OCI-LY7 (cell line): ENCODE measurements around the gene MARS1. TPM values are rescaled to one million over a fixed set of nuclear protein-coding genes. Genes with fewer than 3 reads are reported as not detected.
A peak's percentile ranks its signal among the peaks of the same experiment; 100 is the strongest.

Experiments used
- BruUV-seq: library from RNA; stranded (reverse); fragments of 400-500 nt; replicated peaks from 2 replicates; lab custom pipeline; 2021; lab: Mats Ljungman, UMichigan
- CTCF ChIA-PET: fragments of 300-600 bp; sonication (Branson Sonifier 250); formaldehyde crosslinking; loops from one replicate; lab custom pipeline; 2022; ENCODE audit warnings: antibody characterized with exemption; ENCODE audit not compliant: unreplicated experiment; lab: Charles Lee
- POLR2A ChIA-PET: fragments of 300-600 bp; sonication (Branson Sonifier 250); formaldehyde crosslinking; loops from one replicate; lab custom pipeline; 2022; ENCODE audit warnings: antibody characterized with exemption; lab: Charles Lee
- DNase-seq: peaks from one replicate; pipeline ENCODE4 v3.0.0-alpha.2; 2015; ENCODE audit warnings: low spot score
- H2AFZ ChIP-seq: fragments of 200-600 bp; sonication (generic), shearing (Covaris generic); 2 replicates; pipeline ENCODE4 v1.6.1; 2014; ENCODE audit warnings: mild to moderate bottlenecking, antibody characterized with exemption, low read length, moderate library complexity
- H3K27ac ChIP-seq: fragments of 200-600 bp; sonication (generic); 2 replicates; pipeline ENCODE4 v1.5.1; 2014; ENCODE audit warnings: mixed run types, low read depth, mild to moderate bottlenecking, moderate library complexity, low read length, inconsistent platforms; ENCODE audit not compliant: poor library complexity, severe bottlenecking
- H3K36me3 ChIP-seq: fragments of 200-600 bp; sonication (generic); 2 replicates; pipeline ENCODE4 v1.6.1; 2014; ENCODE audit warnings: mild to moderate bottlenecking, antibody characterized with exemption, low read length, moderate library complexity, mixed read lengths; ENCODE audit not compliant: insufficient read depth
- H3K4me1 ChIP-seq: fragments of 200-600 bp; sonication (generic); 2 replicates; pipeline ENCODE4 v1.5.1; 2014; ENCODE audit warnings: mild to moderate bottlenecking, low read length; ENCODE audit not compliant: insufficient read depth, poor library complexity, severe bottlenecking
- H3K4me2 ChIP-seq: fragments of 200-600 bp; sonication (generic); 2 replicates; pipeline ENCODE4 v1.6.1; 2014; ENCODE audit warnings: mild to moderate bottlenecking, low read length
- H3K4me3 ChIP-seq: fragments of 200-600 bp; sonication (generic); 2 replicates; pipeline ENCODE4 v1.5.1; 2014; ENCODE audit warnings: mild to moderate bottlenecking, low read depth, low read length; ENCODE audit not compliant: poor library complexity, severe bottlenecking
- H3K79me2 ChIP-seq: fragments of 200-600 bp; sonication (generic); 2 replicates; pipeline ENCODE4 v1.6.1; 2016; ENCODE audit warnings: low read depth, mild to moderate bottlenecking, low read length, moderate library complexity, mixed read lengths; ENCODE audit not compliant: insufficient read depth
- H3K9me2 ChIP-seq: fragments of 200-600 bp; sonication (generic); 2 replicates; pipeline ENCODE4 v1.6.1; 2016; ENCODE audit warnings: mild to moderate bottlenecking, low read length, mixed read lengths; ENCODE audit not compliant: insufficient read depth
- H3K9me3 ChIP-seq: fragments of 200-600 bp; sonication (generic); 2 replicates; pipeline ENCODE4 v1.6.1; 2014; ENCODE audit warnings: mild to moderate bottlenecking, mixed run types, low read length, mixed read lengths
- H4K20me1 ChIP-seq: fragments of 200-600 bp; sonication (generic); 2 replicates; pipeline ENCODE4 v1.6.1; 2014; ENCODE audit warnings: mild to moderate bottlenecking, antibody characterized with exemption, low read length, moderate library complexity, mixed read lengths; ENCODE audit not compliant: insufficient read depth
- EZH2phosphoT487 ChIP-seq: fragments of 200-600 bp; sonication (generic); IDR thresholded peaks from 2 replicates; pipeline ENCODE4 v1.6.1; 2018; ENCODE audit warnings: low read depth, borderline replicate concordance, mild to moderate bottlenecking, mixed run types, antibody characterized with exemption, low read length, moderate library complexity, mixed read lengths
- intact Hi-C: fragments of 100-400 bp; cut with micrococcal nuclease; formaldehyde crosslinking; loops from one replicate; pipeline ENCODE4 v1.10.0; 2022; ENCODE audit not compliant: unreplicated experiment
- total RNA-seq, 2 experiments: library from RNA; depleted of rRNA in 1 of 2; stranded (reverse); fragments of >200 nt in 1 of 2; shearing (Covaris generic) in 1 of 2; gene quantifications; 2 replicates each; pipeline ENCODE4 v1.2.3, GENCODE V29; 2014 to 2022
- TF ChIP-seq, protein P1 (sequence below): fragments of 200-600 bp; sonication (generic); conservative IDR thresholded peaks from 2 replicates; pipeline ENCODE4 v1.5.1; 2014; ENCODE audit warnings: mild to moderate bottlenecking, antibody characterized with exemption, low read length, moderate library complexity, mixed read lengths

MARS1 gene
- total RNA-seq, 2 experiments from 2014 or later = 272 to 465 TPM

DNA sequence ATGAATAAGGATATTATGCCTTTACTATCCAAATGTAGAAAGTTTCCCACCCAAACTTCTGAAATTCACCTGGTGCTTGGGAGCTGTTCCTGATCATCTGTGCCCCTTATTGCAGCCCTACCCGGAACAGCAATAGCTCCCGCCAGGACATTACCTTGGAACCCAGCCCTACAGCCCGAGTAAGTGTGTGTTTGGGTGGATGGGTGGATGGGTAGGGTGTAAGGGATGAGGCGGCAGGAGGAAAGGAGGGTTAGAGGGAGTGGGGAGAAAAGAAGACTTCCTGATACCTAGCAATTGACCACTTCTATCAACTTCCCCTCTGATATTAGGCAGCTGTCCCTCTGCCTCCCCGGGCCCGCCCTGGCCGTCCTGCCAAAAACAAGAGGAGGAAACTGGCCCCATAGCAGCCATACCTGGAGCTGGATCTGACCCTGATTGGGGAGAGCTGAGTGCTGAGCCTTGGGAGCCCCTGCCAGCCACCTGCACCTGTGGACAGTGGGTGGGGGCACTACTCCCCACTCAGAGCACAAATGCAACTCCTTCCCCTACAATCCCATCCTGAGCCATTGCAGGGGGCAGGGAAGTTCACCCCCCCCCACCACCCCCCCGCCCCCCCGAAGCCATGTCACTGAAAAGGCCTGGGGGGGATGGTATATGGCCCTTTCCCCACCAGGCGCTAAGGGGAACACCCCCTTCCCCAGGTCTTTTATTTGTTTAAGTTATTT is 41.1 kb downstream of the MARS1 start:
- Histone ChIP-seq H3K9me3 (no peaks in the 10 kb centered on the region), H3K9me2 (no peaks in the 10 kb centered on the region), H3K4me3 (no peak overlapping the region), H3K4me1 (peaks cover 15% of the 10 kb centered on the region), H4K20me1 (peaks cover 7% of the 10 kb centered on the region; the same call in 1 of the 2 replicates), H3K79me2 (peaks cover 11% of the 10 kb centered on the region), H3K4me2 (no peak overlapping the region), H2AFZ (no peak overlapping the region), H3K36me3 (peaks cover 94% of the 10 kb centered on the region), H3K27ac (no peak overlapping the region)
- ChIA-PET CTCF (interaction anchor here (0.6 kb wide), 1 partner anchor 78 kb away, joined by 3 read pairs; no protein-coding TSS in a partner anchor), POLR2A (no interaction called here)
- no TSS peak for BruUV-seq
- DNase-seq = no peak
- intact Hi-C loops = no loop called here
- no peak for TF ChIP-seq EZH2phosphoT487
- TF ChIP-seq, protein P1, sequence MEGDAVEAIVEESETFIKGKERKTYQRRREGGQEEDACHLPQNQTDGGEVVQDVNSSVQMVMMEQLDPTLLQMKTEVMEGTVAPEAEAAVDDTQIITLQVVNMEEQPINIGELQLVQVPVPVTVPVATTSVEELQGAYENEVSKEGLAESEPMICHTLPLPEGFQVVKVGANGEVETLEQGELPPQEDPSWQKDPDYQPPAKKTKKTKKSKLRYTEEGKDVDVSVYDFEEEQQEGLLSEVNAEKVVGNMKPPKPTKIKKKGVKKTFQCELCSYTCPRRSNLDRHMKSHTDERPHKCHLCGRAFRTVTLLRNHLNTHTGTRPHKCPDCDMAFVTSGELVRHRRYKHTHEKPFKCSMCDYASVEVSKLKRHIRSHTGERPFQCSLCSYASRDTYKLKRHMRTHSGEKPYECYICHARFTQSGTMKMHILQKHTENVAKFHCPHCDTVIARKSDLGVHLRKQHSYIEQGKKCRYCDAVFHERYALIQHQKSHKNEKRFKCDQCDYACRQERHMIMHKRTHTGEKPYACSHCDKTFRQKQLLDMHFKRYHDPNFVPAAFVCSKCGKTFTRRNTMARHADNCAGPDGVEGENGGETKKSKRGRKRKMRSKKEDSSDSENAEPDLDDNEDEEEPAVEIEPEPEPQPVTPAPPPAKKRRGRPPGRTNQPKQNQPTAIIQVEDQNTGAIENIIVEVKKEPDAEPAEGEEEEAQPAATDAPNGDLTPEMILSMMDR = no peak

DNA sequence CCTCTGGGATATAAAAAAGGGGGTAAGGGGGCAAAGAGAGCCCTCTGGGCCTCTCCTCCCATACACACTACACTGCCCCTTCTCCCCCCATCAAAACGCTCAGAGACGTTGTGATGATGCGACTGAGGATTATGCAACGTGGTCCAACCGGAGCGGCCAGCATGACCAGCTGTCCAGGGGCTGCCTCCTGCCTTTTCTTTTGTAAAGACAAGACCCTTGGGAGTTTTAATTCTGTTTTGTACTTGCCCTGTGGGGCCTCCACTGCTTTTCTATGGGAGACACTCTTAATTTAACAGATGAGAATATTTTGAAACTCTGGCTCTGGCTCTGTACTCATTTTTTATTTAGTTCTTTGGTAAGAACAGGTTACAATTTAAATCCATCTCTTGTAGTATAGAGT is 42.0 kb downstream of the MARS1 start:
- Histone ChIP-seq H3K9me3 (no peaks in the 10 kb centered on the region), H3K9me2 (no peaks in the 10 kb centered on the region), H3K4me3 (no peak overlapping the region), H2AFZ (no peak overlapping the region), H3K79me2 (peaks cover 3% of the 10 kb centered on the region; the same call in 1 of the 2 replicates), H3K4me1 (peaks cover 7% of the 10 kb centered on the region), H3K27ac (no peak overlapping the region), H4K20me1 (no peaks in the 10 kb centered on the region), H3K36me3 (peaks cover 96% of the 10 kb centered on the region), H3K4me2 (no peak overlapping the region)
- POLR2A ChIA-PET = no interaction called here
- intact Hi-C loops = no loop called here
- DNase-seq = no peak
- TSS peak; percentile 72 for BruUV-seq
- CTCF ChIA-PET = no interaction called here
- TF ChIP-seq EZH2phosphoT487 = no peak
- TF ChIP-seq, protein P1 = no peak
